ENCODE measurements around the gene ATG2B.

The ATG2B gene

GRCh38 chr14:96261053-96261452 is 102.1 kb downstream of the ATG2B start:
- DNase-seq (ENCODE audit: low read depth, low spot score) = no peak
- H3K4me3 ChIP-seq (ENCODE audit: low read depth, low read length) = no peak overlapping the region
- TF ChIP-seq, protein P1, sequence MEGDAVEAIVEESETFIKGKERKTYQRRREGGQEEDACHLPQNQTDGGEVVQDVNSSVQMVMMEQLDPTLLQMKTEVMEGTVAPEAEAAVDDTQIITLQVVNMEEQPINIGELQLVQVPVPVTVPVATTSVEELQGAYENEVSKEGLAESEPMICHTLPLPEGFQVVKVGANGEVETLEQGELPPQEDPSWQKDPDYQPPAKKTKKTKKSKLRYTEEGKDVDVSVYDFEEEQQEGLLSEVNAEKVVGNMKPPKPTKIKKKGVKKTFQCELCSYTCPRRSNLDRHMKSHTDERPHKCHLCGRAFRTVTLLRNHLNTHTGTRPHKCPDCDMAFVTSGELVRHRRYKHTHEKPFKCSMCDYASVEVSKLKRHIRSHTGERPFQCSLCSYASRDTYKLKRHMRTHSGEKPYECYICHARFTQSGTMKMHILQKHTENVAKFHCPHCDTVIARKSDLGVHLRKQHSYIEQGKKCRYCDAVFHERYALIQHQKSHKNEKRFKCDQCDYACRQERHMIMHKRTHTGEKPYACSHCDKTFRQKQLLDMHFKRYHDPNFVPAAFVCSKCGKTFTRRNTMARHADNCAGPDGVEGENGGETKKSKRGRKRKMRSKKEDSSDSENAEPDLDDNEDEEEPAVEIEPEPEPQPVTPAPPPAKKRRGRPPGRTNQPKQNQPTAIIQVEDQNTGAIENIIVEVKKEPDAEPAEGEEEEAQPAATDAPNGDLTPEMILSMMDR (IDR thresholded peaks at IDR 0.05; ENCODE audit: low read depth, low read length) = no peak
- in situ Hi-C loops (cut with HindIII; ENCODE audit: low sequenced_read_pairs) = no loop called here

GRCh38 chr14:96260341-96260821 is 102.8 kb downstream of the ATG2B start:
- TF ChIP-seq, protein P1 (IDR thresholded peaks at IDR 0.05; ENCODE audit: low read depth, low read length) = no peak
- no peak overlapping the region for H3K4me3 ChIP-seq (ENCODE audit: low read depth, low read length)
- in situ Hi-C loops (cut with HindIII; ENCODE audit: low sequenced_read_pairs) = no loop called here
- DNase-seq (ENCODE audit: low read depth, low spot score) = no peak

GRCh38 chr14:96257900-96258299 is 105.2 kb downstream of the ATG2B start:
- no peak overlapping the region for H3K4me3 ChIP-seq (ENCODE audit: low read depth, low read length)
- in situ Hi-C loops (cut with HindIII; ENCODE audit: low sequenced_read_pairs) = no loop called here
- no peak for DNase-seq (ENCODE audit: low read depth, low spot score)
- TF ChIP-seq, protein P1 (IDR thresholded peaks at IDR 0.05; ENCODE audit: low read depth, low read length) = no peak

- TF ChIP-seq, protein P1 (IDR thresholded peaks at IDR 0.05; ENCODE audit: low read depth, low read length) = no peak
- in situ Hi-C loops (cut with HindIII; ENCODE audit: low sequenced_read_pairs) = no loop called here
- H3K4me3 ChIP-seq (ENCODE audit: low read depth, low read length) = no peak overlapping the region
- DNase-seq (ENCODE audit: low read depth, low spot score) = no peak
Observed at GRCh38 chr14:96257056-96257455, 106.1 kb downstream of the ATG2B start.

DNA sequence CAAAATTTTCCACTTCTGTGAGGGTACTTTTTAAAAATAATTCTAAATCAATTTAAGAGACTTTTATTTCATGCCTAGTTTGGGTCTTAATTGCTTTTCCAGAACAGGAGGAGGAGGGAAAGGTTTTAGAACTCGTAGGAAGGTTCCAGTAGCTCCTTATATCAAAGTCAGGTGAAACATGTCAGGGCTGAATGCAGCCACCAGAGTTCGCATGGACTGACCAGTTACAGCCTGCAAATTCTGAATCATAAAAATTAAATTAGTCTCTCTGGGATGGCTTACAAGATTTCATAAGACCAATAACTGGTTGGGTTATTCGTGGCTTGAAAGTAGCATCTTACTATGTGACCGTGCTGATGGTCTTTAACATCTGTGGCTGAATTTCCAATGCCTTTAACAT is 106.7 kb downstream of the ATG2B start:
- TF ChIP-seq, protein P1 (IDR thresholded peaks at IDR 0.05; ENCODE audit: low read depth, low read length) = no peak
- no peak for DNase-seq (ENCODE audit: low read depth, low spot score)
- H3K4me3 ChIP-seq (ENCODE audit: low read depth, low read length) = no peak overlapping the region
- in situ Hi-C loops (cut with HindIII; ENCODE audit: low sequenced_read_pairs) = no loop called here

GRCh38 chr14:96255501-96256366 is 107.4 kb downstream of the ATG2B start, which contains the start of gene BDKRB1:
Gene BDKRB1, plus strand, starts transcription at chr14:96256210. Its CDS starts 7,473 bp downstream, at chr14:96263683.
- in situ Hi-C loops (cut with HindIII; ENCODE audit: low sequenced_read_pairs) = no loop called here
- H3K4me3 ChIP-seq (ENCODE audit: low read depth, low read length) = no peak within 1 kb of the TSS
- TF ChIP-seq, protein P1 (IDR thresholded peaks at IDR 0.05; ENCODE audit: low read depth, low read length) = no peak
- peak; percentile 32 for DNase-seq (ENCODE audit: low read depth, low spot score)

All from astrocyte of the spinal cord (primary cell).